IPS-11a (cell line): ENCODE results near the gene ABL2.

Experiments
- H3K4me3 ChIP-seq: one replicate; pipeline ENCODE4 v1.5.1; 2013; ENCODE audit warnings: low read depth, low read length, control low read depth

Gene ABL2

GRCh38 chr1:179095924-179096323 is 133.6 kb downstream of the ABL2 start:
- H3K4me3 ChIP-seq: no peak overlapping the region

GRCh38 chr1:179095377-179095776 is 134.1 kb downstream of the ABL2 start:
- H3K4me3 ChIP-seq: no peak overlapping the region

GRCh38 chr1:179094818-179095217 is 134.7 kb downstream of the ABL2 start:
- H3K4me3 ChIP-seq: no peak overlapping the region

GRCh38 chr1:179092896-179093461 is 136.5 kb downstream of the ABL2 start:
- H3K4me3 ChIP-seq: no peak overlapping the region

GRCh38 chr1:179091691-179092165 is 137.7 kb downstream of the ABL2 start:
- H3K4me3 ChIP-seq: no peak overlapping the region

- H3K4me3 ChIP-seq: no peak overlapping the region
Observed at GRCh38 chr1:179090923-179091322, 138.6 kb downstream of the ABL2 start.

- no peak overlapping the region for H3K4me3 ChIP-seq
Observed at GRCh38 chr1:179090522-179090921, 139.0 kb downstream of the ABL2 start.

GRCh38 chr1:179089827-179090482 is 139.5 kb downstream of the ABL2 start:
- no peak overlapping the region for H3K4me3 ChIP-seq

GRCh38 chr1:179087665-179088064 is 141.8 kb downstream of the ABL2 start:
- H3K4me3 ChIP-seq: peak overlapping the region; percentile 27

GRCh38 chr1:179083533-179083932 is 145.9 kb downstream of the ABL2 start:
- H3K4me3 ChIP-seq: no peak overlapping the region

GRCh38 chr1:179082999-179083335 is 146.5 kb downstream of the ABL2 start:
- H3K4me3 ChIP-seq: peak overlapping the region; percentile 62

- peak overlapping the region; percentile 62 for H3K4me3 ChIP-seq
Observed at GRCh38 chr1:179082333-179082998, 147.0 kb downstream of the ABL2 start.

GRCh38 chr1:179081687-179082332 is 147.7 kb downstream of the ABL2 start, which contains the start of gene TOR3A:
Gene TOR3A (plus strand): TSS chr1:179082070. CDS start chr1:179082129, 59 bp downstream.
- H3K4me3 ChIP-seq: peak within 1 kb of the TSS; percentile 62

- H3K4me3 ChIP-seq: no peak overlapping the region
Observed at GRCh38 chr1:179080866-179081686, 148.4 kb downstream of the ABL2 start.

- no peak overlapping the region for H3K4me3 ChIP-seq
Observed at GRCh38 chr1:179079113-179079761, 150.2 kb downstream of the ABL2 start.

GRCh38 chr1:179077396-179077795 is 152.1 kb downstream of the ABL2 start:
- no peak overlapping the region for H3K4me3 ChIP-seq

GRCh38 chr1:179066471-179066870 is 163.0 kb downstream of the ABL2 start:
- H3K4me3 ChIP-seq: no peak overlapping the region

- no peak overlapping the region for H3K4me3 ChIP-seq
Observed at GRCh38 chr1:179061360-179062282, 167.9 kb downstream of the ABL2 start.
